Pons (tissue), 1 donor: Measurements from ENCODE around the gene TNFSF12.

Experiments used
- DNase-seq: peaks from one replicate; pipeline ENCODE4 v3.0.0-alpha.2; 2016; ENCODE audit warnings: low spot score

Gene TNFSF12

DNA sequence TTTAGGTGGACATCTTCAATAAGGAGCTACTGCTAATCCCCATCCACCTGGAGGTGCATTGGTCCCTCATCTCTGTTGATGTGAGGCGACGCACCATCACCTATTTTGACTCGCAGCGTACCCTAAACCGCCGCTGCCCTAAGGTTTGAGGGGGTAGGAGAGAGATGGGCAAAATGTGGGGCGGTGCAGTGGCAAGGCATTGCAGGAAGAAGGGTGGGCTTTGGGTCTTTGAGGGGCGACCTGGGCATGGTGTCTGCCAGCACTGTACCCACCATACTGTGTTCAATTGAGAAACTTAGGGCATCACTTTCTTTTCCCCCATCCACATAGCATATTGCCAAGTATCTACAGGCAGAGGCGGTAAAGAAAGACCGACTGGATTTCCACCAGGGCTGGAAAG lies 21.5 kb downstream of the TNFSF12 start:
- no peak for DNase-seq

DNA sequence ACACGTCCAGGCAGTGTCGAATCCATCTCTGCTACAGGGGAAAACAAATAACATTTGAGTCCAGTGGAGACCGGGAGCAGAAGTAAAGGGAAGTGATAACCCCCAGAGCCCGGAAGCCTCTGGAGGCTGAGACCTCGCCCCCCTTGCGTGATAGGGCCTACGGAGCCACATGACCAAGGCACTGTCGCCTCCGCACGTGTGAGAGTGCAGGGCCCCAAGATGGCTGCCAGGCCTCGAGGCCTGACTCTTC lies 23.4 kb downstream of the TNFSF12 start:
- no peak for DNase-seq

DNA sequence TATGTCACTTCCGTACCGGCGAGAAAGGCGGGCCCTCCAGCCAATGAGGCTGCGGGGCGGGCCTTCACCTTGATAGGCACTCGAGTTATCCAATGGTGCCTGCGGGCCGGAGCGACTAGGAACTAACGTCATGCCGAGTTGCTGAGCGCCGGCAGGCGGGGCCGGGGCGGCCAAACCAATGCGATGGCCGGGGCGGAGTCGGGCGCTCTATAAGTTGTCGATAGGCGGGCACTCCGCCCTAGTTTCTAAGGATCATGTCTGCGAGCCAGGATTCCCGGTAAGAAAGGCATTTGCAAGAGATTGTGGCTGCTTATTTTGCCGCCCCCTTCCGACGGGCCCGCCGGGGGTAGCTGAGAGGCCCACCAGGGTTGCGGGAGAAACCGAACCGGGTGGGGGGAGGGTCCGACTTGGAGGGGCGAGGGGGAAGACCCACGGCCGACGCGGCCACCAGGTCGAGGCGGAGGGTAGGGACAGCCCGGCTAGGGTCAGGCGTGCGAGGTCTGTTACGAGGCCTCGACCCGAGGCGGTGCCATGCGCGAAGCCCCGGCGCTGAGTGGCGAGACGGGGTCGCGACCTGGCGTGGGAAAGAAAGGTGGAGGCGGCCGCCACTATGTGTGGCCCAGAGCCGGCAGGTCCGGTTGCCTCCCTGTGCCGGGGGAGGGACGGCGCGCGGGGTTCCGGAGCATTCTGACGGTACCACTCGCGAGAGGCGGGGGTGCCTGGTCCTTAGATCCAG lies 23.9 kb downstream of the TNFSF12 start:
- DNase-seq, result peak; percentile 99

DNA sequence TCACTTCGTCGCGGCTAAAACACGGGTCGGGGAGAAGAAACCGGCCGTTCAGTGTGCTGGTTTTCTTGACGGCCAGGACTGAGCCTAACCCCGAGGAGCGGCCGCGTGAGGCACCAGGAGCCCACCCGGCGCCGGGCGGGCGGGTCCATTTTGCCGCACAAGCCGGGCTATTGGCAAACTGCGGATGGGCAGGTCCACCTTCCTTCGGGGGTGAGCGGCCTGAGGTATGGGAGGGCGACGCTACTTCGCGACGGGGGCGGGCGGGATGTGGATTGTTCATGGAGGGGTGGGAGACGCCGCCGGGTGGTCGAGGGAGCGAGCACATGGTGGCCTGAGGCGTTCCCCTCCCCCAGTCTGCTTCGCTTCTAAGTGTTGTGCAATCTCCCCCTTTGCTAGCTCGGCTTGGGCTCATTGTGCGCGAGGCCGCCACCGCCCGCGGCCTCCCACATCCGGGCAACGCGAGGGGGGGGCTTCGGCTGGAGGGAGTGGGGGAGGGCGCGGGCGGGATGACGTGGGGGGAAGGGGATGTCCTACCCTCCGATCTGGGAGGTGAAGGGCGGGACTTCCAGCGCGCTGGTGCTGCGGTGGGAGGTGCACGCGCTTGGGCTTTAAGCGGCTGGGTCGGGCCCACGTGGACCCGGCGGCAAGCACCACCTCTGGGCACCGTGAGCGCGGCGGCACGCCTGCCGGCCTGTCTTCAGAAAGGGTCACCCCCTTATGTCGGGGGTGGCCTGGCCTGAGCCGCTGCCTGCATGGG lies 24.6 kb downstream of the TNFSF12 start:
- peak; percentile 92 for DNase-seq

DNA sequence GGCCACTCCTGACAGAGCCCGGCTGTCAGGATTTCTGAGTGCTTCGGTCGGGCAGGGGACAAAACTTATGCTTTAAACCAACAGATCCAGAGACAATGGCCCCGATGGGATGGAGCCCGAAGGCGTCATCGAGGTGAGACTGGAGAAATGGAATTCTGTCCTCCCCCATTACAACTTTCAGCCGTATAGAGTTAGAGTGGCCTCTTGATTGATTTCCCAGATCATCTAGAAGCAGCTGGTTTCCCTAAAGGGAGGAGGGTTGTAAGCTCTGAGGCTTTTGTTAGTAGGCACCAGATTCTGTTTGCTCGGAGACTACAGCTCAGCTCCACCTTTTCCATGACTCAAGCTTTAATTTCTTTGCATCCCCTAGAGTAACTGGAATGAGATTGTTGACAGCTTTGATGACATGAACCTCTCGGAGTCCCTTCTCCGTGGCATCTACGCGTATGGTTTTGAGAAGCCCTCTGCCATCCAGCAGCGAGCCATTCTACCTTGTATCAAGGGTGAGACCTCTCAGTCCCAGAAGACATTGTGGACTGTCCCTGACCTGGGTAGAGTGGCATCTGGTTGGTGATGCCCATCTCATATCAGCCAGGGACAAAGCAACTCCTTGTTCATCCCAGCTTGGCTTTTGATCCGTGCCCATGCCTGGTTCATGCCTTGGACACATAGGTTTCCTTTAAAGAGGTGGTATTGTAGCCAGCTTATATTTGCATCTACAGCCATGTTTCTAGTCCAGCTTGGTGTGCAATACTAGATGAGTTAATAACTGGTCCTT lies 25.5 kb downstream of the TNFSF12 start:
- DNase-seq, result no peak

DNA sequence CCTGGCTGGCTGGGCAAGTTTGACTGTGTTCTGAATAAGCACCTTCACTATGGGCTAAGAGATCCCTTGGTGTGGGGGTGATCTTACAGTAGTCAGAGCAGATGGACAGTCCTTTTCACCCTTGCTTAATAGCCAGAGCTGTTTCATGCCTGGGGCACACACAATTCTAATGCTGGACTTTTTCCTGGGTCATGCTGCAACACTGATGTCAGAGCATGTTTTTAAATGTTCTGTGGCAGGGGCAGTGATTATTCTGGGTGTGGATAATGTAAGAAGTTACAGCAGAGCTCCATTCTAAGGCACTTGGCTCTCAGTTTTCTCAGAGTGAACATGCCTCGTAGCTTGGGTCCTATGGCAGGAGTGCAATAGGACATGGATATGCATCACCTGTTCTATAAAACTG lies 26.6 kb downstream of the TNFSF12 start:
- DNase-seq, result no peak

DNA sequence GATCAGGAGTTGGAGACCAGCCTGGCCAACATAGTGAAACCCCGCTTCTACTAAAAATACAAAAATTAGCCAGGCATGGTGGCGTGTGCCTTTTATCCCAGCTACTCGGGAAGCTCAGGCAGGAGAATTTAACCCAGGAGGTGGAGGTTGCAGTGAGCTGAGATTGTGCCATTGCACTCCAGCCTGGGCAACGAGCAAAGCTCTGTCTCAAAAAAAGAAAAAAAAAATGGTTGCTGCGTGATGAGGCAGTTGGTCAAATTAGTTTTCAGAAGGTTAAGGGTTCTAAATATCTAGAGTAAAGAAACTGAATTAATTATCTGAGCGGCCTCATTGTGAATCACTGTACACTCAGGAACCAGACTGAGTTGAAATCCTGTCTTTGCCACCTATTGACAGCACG lies 27.1 kb downstream of the TNFSF12 start:
- no peak for DNase-seq

DNA sequence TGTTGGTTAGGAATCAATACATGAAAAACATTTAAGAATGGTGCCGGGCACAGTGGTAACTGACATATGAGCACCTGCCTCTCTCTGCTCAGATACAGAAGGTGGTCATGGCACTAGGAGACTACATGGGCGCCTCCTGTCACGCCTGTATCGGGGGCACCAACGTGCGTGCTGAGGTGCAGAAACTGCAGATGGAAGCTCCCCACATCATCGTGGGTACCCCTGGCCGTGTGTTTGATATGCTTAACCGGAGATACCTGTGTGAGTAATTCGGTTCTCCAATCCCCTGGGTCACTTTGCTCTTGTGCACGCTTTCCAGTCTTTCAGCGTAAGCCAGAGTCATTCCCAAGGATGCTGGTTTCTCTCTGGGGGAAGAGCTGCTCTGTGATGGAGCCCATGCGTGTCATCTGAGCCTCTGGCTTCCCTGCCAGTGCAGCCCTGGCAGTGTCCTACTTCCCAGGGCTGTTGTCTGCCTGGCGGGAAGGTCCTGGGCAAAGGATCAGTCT lies 27.6 kb downstream of the TNFSF12 start:
- DNase-seq, result no peak

DNA sequence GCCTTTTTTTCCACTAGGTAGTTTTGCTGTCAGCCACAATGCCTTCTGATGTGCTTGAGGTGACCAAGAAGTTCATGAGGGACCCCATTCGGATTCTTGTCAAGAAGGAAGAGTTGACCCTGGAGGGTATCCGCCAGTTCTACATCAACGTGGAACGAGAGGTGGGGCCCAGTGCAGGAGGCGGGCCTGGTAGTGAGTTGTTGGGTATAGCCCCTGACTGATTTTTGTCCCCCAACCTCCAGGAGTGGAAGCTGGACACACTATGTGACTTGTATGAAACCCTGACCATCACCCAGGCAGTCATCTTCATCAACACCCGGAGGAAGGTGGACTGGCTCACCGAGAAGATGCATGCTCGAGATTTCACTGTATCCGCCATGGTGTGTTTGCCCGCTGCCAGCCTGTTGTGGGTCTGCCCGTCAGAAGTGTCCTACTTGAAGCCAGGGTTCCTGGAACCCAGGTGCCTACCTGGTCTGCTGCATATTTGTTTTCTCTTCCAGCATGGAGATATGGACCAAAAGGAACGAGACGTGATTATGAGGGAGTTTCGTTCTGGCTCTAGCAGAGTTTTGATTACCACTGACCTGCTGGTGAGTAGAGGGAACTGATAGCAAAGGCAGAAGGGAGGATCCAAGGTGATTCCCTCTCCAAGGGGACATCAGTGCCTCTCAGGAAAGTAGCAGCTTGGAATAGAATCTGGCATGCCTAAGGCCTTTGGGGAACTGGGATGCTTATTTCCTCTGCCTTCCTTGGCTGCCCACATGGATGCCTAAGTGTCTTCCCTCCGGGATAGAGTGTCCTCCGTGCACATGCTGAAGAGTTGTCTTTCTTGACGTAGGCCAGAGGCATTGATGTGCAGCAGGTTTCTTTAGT lies 28.7 kb downstream of the TNFSF12 start:
- no peak for DNase-seq

DNA sequence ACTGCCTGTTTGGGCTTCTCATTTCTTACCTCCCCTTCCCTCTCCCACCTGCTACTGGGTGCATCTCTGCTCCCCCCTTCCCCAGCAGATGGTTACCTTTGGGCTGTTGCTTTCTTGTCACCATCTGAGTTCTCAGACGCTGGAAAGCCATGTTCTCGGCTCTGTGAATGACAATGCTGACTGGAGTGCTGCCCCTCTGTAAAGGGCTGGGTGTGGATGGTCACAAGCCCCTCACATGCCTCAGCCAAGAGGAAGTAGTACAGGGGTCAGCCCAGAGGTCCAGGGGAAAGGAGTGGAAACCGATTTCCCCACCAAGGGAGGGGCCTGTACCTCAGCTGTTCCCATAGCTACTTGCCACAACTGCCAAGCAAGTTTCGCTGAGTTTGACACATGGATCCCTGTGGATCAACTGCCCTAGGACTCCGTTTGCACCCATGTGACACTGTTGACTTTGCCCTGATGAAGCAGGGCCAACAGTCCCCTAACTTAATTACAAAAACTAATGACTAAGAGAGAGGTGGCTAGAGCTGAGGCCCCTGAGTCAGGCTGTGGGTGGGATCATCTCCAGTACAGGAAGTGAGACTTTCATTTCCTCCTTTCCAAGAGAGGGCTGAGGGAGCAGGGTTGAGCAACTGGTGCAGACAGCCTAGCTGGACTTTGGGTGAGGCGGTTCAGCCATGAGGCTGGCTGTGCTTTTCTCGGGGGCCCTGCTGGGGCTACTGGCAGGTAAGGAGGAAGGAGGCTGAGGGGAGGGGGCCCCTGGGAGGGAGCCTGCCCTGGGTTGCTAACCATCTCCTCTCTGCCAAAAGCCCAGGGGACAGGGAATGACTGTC lies 30.4 kb downstream of the TNFSF12 start, which contains the start of gene CD68:
Gene CD68, plus strand, starts transcription at position 638 of the 833 bp plus-strand sequence. Its CDS starts 40 bp downstream, at position 678.
- peak; percentile 73 for DNase-seq

DNA sequence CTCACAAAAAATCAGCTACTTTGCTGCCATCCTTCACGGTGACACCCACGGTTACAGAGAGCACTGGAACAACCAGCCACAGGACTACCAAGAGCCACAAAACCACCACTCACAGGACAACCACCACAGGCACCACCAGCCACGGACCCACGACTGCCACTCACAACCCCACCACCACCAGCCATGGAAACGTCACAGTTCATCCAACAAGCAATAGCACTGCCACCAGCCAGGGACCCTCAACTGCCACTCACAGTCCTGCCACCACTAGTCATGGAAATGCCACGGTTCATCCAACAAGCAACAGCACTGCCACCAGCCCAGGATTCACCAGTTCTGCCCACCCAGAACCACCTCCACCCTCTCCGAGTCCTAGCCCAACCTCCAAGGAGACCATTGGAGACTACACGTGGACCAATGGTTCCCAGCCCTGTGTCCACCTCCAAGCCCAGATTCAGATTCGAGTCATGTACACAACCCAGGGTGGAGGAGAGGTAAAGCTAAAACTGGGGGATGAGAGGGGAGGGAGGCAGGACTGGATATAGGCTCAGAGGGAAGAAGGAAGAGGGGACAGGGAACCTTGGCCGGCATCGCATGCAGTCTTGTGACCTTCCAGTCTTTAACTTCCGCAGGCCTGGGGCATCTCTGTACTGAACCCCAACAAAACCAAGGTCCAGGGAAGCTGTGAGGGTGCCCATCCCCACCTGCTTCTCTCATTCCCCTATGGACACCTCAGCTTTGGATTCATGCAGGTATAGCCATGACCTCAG lies 31.2 kb downstream of the TNFSF12 start:
- no peak for DNase-seq

DNA sequence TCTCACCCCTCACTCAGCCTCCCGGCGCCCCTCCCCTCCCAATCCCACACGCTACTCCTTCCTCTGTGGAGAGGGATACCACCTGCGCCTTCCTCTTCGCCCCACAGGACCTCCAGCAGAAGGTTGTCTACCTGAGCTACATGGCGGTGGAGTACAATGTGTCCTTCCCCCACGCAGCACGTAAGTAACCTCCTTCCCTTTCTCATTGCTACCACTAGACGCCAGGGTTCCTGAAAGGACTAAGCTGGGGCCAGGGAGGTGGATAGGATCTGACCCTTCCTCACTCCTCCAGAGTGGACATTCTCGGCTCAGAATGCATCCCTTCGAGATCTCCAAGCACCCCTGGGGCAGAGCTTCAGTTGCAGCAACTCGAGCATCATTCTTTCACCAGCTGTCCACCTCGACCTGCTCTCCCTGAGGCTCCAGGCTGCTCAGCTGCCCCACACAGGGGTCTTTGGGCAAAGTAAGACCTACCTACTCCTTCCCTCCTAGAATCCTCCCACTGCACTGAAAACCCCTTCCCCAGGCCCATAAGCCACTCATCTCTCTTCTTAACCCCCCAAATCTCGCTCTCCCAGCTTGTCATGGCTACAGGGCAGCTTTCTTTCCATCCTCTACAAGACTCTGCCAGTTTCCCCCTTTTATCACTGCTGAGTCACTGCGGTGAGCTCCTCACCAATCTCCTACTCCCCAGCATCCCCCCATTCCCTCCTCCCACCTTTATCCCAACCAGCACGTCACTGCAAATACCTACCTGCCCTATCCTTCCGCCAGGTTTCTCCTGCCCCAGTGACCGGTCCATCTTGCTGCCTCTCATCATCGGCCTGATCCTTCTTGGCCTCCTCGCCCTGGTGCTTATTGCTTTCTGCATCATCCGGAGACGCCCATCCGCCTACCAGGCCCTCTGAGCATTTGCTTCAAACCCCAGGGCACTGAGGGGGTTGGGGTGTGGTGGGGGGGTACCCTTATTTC lies 32.0 kb downstream of the TNFSF12 start:
- DNase-seq, result no peak

DNA sequence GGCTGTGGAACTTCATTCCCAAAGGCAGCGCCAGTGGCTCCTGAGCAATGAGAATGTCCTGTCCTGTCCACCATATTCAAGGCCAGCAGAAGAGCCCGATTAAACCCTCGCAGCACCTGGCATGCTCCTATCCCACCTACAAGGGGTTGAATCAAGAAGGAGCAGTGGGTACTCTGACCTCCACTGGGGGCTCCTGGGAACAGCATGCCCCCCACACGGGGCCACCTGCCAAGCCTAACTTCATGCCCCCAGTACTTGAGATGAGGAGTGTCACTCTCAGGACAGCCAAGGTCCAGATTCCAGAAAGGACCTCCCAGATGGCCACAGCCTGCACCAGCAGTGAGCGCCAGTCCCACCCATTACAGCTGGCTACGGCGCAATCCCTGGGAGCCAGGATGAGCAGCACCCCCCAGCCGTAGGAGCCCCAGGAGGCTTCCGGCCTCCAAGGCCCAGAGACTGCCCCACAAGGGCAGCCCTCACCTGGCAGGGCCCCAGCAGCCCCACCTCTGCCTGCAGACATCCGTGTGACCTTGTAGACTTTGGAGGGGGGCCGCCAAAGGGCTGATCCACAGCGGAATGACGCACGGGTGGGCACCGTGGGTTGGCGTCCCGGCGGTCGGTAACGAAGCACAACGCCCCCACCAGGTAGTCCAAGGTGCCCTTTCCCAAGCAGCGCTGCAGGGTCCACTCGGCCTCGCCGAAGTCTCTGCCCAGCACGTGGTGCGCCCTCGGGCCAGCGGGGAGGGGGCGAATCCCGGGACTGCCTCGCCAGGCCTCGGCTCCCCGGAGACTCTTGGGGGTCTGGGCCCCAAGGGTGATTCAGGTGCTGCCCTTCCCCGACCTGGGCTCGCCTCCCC lies 33.8 kb downstream of the TNFSF12 start:
- DNase-seq, result no peak

DNA sequence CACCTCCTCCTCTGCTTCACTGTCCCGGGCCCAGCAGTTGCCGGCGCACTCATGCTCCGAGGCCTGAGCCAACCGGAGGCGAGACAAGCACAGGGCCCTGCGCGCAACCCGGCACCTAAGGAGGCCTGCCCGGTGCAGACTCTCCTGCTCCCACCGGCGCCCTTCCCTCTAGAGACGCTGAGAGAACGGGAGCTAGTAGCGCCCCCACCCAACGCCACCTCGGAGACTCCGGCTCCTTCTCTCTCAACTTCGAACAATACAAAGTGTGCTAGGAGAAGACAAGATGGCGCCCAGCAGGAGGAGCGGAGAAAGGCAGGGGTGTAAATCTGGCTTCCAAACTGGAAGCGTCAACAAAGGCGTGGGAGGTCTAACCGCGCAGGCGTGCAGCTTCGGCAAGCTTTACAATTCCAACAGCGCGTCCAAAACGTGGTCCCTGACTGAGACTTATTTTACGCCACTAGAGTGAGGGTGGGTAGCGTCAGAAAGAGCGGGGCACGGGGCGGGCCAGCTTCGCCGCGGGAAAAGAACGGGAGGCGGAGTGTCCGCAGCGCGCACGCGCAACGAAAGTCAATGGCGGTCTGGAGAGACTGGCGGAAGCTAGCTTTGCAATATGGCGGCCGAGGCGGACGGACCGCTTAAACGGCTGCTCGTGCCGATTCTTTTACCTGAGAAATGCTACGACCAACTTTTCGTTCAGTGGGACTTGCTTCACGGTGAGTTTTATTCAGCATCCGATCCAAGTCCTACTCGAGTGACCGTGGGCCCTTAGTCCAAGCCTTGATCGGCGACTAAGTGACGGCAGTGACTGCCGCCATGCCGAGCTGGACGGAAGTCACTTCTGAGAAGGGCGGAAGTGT lies 34.6 kb downstream of the TNFSF12 start, which contains the start of gene MPDU1:
Gene MPDU1, plus strand, starts transcription at position 600 of the 857 bp plus-strand sequence. Its CDS starts 11 bp downstream, at position 611.
- peak; percentile 97 for DNase-seq

DNA sequence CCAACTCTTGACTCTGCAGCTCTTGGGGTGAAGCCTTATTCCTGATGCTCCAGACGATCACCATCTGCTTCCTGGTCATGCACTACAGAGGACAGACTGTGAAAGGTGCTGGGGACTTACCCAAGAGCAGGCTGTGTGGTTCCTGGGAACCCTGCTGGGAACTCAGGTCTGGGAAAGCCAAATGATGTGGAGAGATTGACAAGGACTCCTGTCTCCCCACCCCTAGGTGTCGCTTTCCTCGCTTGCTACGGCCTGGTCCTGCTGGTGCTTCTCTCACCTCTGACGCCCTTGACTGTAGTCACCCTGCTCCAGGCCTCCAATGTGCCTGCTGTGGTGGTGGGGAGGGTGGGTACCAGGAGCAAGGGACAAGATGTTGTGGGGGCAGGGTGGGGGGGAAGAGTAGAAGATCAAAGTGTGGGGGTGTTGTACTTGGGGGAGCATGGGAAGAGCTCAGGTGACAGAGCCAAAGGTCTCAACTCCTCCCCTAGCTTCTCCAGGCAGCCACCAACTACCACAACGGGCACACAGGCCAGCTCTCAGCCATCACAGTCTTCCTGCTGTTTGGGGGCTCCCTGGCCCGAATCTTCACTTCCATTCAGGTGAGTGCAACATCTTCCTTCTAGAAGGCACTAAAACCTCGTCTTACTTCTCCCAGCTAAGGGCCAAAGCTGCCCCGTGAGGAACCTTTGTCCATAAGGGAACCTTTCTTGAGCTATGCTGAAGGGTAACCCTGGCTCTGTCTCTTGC lies 38.0 kb downstream of the TNFSF12 start:
- DNase-seq, result no peak
